Stimulated activated naive CD8-positive, alpha-beta T cell treated with anti-CD3 and anti-CD28 coated beads, Interleukin-15, Interleukin-2, amounts not matched to agents 100 ng/mL and 50 ng/mL, for 24 hours (primary cell): ENCODE data around the gene CHN2.
"Not testable (repeated sequence)": the region's sequence is repeated elsewhere in the genome, so short reads cannot be mapped to it uniquely, and the experiment has no call there.

Experiments used
- H3K27ac Mint-ChIP-seq: one replicate; pipeline ENCODE4 v1.8.0; 2021; ENCODE audit warnings: mild to moderate bottlenecking, mixed read lengths
- H3K27me3 Mint-ChIP-seq: one replicate; pipeline ENCODE4 v1.8.0; 2021; ENCODE audit warnings: mixed read lengths
- H3K36me3 Mint-ChIP-seq: one replicate; pipeline ENCODE4 v1.8.0; 2021; ENCODE audit warnings: low read depth, mixed read lengths
- H3K4me1 Mint-ChIP-seq: one replicate; pipeline ENCODE4 v1.8.0; 2021; ENCODE audit warnings: low read depth, mixed read lengths
- H3K4me3 Mint-ChIP-seq: one replicate; pipeline ENCODE4 v1.8.0; 2021; ENCODE audit warnings: mild to moderate bottlenecking, mixed read lengths
- H3K9me3 Mint-ChIP-seq: one replicate; pipeline ENCODE4 v1.8.0; 2021; ENCODE audit warnings: mixed read lengths

The CHN2 gene

DNA sequence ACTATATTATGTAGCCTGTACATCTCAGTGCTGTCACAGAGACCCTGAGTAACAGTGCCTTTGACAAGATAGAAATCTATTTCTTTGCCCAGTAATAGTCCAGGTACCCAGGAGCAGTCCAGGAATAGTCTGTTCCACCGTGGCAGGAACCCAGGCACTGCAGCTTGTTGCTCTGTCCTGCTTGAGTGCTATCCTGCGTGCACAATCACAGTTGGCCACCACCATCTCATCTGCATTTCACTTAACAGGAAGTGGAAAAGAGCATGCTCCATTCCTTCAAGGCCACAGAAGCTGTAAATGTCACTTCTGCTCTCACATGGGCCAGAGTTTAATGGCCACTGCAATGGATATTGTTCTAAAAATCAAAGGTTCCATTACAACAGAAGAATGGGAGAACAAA, 307.6 kb downstream of the CHN2 start:
- H3K4me3 Mint-ChIP-seq: no peak overlapping the region
- H3K4me1 Mint-ChIP-seq: no peaks in the 10 kb centered on the region
- H3K27me3 Mint-ChIP-seq: no peaks in the 10 kb centered on the region
- H3K36me3 Mint-ChIP-seq: no peaks in the 10 kb centered on the region
- no peak overlapping the region for H3K27ac Mint-ChIP-seq
- H3K9me3 Mint-ChIP-seq: no peaks in the 10 kb centered on the region

DNA sequence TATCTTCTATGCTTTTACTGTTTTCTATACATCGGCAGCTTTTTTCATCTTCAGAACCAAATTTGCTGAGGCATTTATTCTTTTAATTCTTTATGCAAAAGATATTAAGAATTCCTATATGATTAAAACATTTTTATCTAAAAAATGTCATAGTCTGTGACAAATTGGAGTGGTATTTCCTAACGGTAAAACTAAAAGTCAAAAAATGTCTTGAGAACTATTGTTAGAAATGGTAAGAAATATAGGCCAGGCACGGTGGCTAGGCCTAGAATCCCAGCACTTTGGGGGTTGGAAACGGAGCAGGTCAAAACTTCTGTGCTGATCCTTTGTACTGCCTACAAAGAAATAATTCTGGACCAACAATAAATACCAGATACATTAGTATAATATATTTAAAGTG, 311.4 kb downstream of the CHN2 start:
- H3K27me3 Mint-ChIP-seq: no peaks in the 10 kb centered on the region
- peaks cover 3% of the 10 kb centered on the region for H3K36me3 Mint-ChIP-seq
- H3K9me3 Mint-ChIP-seq: no peaks in the 10 kb centered on the region
- no peak overlapping the region for H3K4me3 Mint-ChIP-seq
- H3K27ac Mint-ChIP-seq: no peak overlapping the region
- no peaks in the 10 kb centered on the region for H3K4me1 Mint-ChIP-seq

DNA sequence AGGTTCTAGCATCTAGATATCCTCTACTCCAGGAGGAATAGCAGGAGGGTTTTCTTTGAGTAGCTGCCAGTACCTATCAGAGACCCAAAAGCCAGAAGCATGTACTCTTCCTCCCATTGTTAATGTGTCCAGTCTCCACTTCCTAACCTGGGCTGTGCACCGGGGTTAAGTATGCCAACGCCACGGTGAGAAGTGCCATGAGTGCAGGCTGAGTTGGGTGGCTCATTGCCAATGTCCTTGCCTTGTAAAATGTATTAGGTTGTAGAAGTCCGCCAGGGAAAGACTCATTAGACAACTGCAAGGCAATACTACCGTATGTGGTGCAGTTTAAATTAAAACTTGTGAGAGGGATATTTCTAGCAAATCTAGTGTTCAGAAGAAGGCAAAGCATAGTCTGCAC, 314.0 kb downstream of the CHN2 start:
- Mint-ChIP-seq H3K36me3 (peaks cover 3% of the 10 kb centered on the region), H3K4me1 (no peaks in the 10 kb centered on the region), H3K27ac (no peak overlapping the region), H3K4me3 (no peak overlapping the region), H3K9me3 (no peaks in the 10 kb centered on the region), H3K27me3 (no peaks in the 10 kb centered on the region)

DNA sequence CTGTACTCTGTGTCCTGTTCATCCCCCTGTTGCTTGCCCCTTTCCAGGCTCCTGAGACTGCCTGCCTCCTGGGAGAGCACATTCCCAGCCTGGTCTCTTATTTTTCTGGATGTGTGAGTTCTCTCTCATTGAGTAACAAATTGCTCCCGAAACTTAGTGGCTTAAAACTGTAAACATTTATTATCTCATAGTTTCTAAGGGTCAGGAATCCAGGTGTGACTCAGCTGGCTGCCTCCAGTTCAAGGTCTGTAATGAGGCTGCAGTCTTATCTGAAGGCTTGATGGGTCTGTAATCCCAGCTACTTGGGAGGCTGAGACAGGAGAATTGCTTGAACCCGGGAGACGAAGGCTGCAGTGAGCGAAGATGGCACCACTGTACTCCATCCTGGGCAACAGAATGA, 315.5 kb downstream of the CHN2 start:
- H3K9me3 Mint-ChIP-seq: no peaks in the 10 kb centered on the region
- H3K36me3 Mint-ChIP-seq: peaks cover 3% of the 10 kb centered on the region
- no peaks in the 10 kb centered on the region for H3K4me1 Mint-ChIP-seq
- no peak overlapping the region for H3K4me3 Mint-ChIP-seq
- H3K27ac Mint-ChIP-seq: no peak overlapping the region
- H3K27me3 Mint-ChIP-seq: no peaks in the 10 kb centered on the region

DNA sequence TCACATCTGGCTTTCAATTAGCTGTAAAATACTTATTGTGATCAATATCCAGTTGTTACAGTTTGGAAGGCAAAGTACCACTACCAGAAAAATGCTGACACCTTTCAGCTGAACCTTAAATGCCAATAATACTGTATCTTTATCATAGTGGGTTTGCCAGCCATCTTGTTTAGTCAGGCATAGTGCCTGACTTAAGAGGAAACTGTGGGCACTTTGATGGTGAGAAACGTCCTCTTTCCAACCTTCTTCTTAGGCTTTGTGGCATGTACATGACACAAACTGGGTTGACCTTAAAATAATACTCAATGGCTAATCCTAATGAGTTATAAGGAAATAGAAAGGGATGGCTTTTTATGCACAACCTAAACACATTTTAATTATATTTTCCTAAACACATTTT, 316.8 kb downstream of the CHN2 start:
- Mint-ChIP-seq H3K27me3 (no peaks in the 10 kb centered on the region), H3K27ac (no peak overlapping the region), H3K9me3 (no peaks in the 10 kb centered on the region), H3K4me1 (no peaks in the 10 kb centered on the region), H3K36me3 (peaks cover 3% of the 10 kb centered on the region), H3K4me3 (no peak overlapping the region)

DNA sequence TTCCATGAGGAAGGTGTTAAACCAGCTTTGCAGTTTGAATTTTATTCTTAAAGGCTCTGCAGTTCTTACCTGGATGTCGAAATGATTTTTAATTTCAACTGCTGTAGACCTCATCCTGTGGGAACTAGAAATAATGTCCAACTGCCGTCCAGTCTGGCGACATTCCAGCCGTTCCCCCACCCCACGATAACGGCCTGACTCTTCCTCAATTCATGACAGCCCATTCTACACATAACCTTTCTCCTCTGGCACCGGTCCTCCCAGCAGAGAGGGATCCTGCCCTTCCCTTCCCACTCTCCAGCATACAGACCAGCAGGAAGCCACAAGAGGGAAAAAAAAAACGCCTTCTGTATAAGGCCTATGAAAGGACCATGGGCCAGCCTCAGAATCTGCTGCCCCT, 317.3 kb downstream of the CHN2 start:
- no peaks in the 10 kb centered on the region for H3K9me3 Mint-ChIP-seq
- no peaks in the 10 kb centered on the region for H3K27me3 Mint-ChIP-seq
- H3K4me1 Mint-ChIP-seq: no peaks in the 10 kb centered on the region
- peaks cover 3% of the 10 kb centered on the region for H3K36me3 Mint-ChIP-seq
- H3K27ac Mint-ChIP-seq: no peak overlapping the region
- H3K4me3 Mint-ChIP-seq: no peak overlapping the region

DNA sequence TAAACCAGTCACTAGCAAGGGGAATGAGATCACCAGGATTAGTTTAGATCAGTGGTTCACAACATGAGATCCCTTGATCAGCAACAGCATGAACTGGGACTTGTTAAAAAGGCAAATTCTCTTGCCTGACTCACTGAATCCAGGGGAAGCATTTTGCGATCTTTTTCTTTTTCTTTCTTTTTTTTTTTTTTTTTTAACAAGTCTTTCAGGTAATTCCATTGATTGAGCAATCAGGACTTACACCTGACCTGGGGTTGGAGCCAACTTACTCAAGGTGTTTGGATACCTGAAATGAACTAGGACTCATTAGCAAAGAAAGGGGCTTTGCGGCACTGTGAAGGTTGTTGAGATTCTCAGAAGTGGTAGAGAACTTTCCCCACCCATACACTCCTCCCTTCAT, 321.9 kb downstream of the CHN2 start:
- Mint-ChIP-seq H3K4me1 (no peaks in the 10 kb centered on the region), H3K4me3 (no peak overlapping the region), H3K36me3 (no peaks in the 10 kb centered on the region), H3K27me3 (peaks cover 4% of the 10 kb centered on the region), H3K27ac (no peak overlapping the region), H3K9me3 (peaks cover 4% of the 10 kb centered on the region)

DNA sequence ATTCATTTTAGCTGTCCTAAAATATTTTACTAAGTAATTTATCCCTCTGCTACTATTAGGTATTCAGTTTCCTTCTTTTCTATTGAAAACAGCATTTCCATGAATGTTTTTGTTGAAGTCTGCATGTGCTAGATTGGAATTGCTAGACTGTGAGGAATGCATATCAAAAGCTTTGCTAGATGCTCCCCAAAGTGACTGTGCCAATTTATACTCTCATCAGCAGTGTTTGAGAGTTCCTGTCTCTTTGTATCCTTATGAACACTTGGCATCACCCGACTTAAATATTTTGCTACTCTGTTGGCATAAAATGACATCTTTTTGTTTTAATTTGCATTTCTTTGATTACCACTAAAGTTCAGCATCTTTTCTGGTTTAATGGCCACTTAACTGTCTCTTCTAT, 324.0 kb downstream of the CHN2 start:
- no peaks in the 10 kb centered on the region for H3K4me1 Mint-ChIP-seq
- H3K36me3 Mint-ChIP-seq: no peaks in the 10 kb centered on the region
- peaks cover 6% of the 10 kb centered on the region for H3K27me3 Mint-ChIP-seq
- peaks cover 4% of the 10 kb centered on the region for H3K9me3 Mint-ChIP-seq
- H3K27ac Mint-ChIP-seq: no peak overlapping the region
- no peak overlapping the region for H3K4me3 Mint-ChIP-seq

DNA sequence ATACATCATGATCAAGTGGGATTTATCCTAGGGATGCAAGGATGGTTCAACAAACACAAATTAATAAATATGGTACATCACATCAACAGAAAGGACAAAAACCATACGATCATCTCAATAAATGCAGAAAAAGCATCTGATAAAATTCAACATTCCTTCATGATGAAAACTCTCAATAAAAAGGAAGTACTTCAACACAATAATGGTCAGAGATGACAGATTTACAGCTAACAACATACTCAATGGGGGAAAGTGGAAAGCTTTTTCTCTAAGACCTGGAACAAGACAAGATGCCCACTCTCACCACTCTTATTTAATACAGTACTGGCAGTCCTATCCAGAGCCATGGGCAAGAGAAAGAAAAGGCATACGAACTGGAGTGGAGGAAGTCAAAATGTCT, 329.2 kb downstream of the CHN2 start:
- no peaks in the 10 kb centered on the region for H3K36me3 Mint-ChIP-seq

DNA sequence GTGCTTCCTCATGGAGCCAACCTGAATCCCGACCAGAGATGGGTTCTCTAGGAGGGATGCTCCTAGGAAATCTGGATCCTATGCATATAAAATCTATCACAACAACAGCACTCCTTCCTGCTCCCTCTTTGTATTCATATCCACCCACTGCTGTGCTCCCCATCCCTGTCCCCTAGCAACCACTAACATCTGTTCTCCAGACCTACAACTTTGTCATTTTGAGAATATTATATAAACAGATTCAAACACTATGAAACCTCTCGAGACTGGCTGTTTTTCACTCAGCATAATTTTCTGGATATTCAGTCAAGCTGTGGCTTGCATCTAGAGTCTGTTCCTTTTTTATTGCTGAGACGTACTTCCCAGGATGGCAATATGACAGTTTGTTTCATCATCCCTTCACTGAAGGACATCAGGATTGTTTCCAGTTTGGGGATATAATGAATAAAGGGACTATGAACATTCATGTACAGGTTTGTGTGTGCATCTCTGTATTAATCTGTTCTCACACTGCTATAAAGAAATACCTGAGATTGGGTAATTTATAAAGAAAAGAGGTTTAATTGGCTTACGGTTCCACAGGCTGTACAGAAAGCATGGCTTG, 333.0 kb downstream of the CHN2 start:
- Mint-ChIP-seq H3K27me3 (peaks cover 12% of the 10 kb centered on the region), H3K36me3 (no peaks in the 10 kb centered on the region), H3K4me1 (no peaks in the 10 kb centered on the region), H3K9me3 (peaks cover 7% of the 10 kb centered on the region), H3K27ac (no peak overlapping the region), H3K4me3 (no peak overlapping the region)

More for the DNA sequence above, 329.2 kb downstream of the CHN2 start:
- Mint-ChIP-seq H3K4me3 (no peak overlapping the region), H3K27ac (no peak overlapping the region), H3K4me1 (no peaks in the 10 kb centered on the region), H3K27me3 (peaks cover 11% of the 10 kb centered on the region), H3K9me3 (peaks cover 4% of the 10 kb centered on the region)

DNA sequence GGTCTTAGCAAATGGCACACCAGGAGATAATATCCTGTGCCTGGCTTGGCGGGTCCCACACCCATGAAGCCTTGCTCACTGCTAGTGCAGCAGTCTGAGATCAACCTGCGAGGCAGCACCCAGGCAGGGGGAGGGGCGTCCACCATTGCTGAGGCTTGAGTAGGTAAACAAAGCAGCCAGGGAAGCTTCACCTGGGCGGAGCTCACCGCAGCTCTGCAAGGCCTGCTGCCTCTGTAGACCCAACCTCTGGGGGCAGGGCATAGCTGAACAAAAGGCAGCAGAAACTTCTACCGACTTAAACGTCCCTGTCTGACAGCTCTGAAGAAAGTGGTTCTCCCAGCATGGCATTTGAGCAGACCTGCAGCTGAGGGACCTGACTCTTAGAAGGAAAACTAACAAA, 334.0 kb downstream of the CHN2 start:
- not testable (repeated sequence) for H3K4me1 Mint-ChIP-seq, H3K27ac Mint-ChIP-seq

More for the DNA sequence above, 334.0 kb downstream of the CHN2 start:
- H3K36me3 Mint-ChIP-seq, H3K27me3 Mint-ChIP-seq, H3K4me3 Mint-ChIP-seq, H3K9me3 Mint-ChIP-seq: not testable (repeated sequence)
